Muscle layer of duodenum (tissue), 2 donors: ENCODE measurements around the gene UBN1.

Experiments used
- H3K27ac ChIP-seq: one replicate; pipeline ENCODE4 v1.7.0; 2013; ENCODE audit warnings: mild to moderate bottlenecking, low read length
- H3K27me3 ChIP-seq: one replicate; pipeline ENCODE4 v1.7.0; 2013; ENCODE audit warnings: low read depth, mild to moderate bottlenecking, control low read depth, low read length
- H3K36me3 ChIP-seq, 2 donors: one replicate each; pipeline ENCODE4 v1.7.0; 2013; ENCODE audit warnings: low read length in 2 of 2, control low read depth in 1 of 2, mild to moderate bottlenecking in 1 of 2; ENCODE audit not compliant: insufficient read depth in 2 of 2, control insufficient read depth in 1 of 2
- H3K4me1 ChIP-seq, 2 donors: one replicate each; pipeline ENCODE4 v1.7.0; 2013; ENCODE audit warnings: low read length in 2 of 2, mild to moderate bottlenecking in 2 of 2, control low read depth in 1 of 2, moderate library complexity in 1 of 2; ENCODE audit not compliant: insufficient read depth in 2 of 2, control insufficient read depth in 1 of 2
- H3K4me3 ChIP-seq, 2 donors: one replicate each; pipeline ENCODE4 v1.7.0; 2013; ENCODE audit warnings: low read length in 2 of 2, low read depth in 1 of 2, mild to moderate bottlenecking in 1 of 2
- H3K9me3 ChIP-seq, 2 donors: one replicate each; pipeline ENCODE4 v1.7.0; 2013; ENCODE audit warnings: low read length in 2 of 2, control low read depth in 1 of 2, mild to moderate bottlenecking in 1 of 2; ENCODE audit not compliant: control insufficient read depth in 1 of 2
- donor health status: healthy.

The UBN1 gene

DNA sequence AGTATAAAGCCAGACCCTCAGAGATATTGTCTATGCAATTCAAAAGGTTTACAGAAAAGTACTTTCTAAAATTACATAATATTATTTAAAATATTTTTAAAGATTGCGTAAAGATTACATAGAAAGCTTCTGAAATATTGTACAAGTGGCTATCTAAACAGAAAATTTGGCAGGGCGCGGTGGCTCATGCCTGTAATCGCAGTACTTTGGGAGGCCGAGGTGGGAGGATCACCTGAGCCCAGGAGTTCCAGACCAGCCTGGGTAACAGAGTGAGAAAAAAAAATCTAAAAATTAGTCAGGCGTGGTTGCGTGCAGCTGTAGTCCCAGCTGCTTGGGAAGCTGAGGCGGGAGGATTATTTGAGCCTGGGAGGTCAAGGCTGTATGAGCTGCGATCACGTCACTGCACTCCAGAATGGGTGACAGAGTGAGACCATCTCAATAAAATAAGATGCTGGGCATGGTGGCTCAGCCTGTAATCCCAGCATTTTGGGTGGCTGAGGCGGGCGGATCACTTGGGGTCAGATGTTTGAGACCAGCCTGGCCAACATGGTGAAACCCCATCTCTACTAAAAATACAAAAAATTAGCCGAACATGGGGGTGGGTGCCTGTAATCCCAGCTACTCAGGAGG lies 18.1 kb downstream of the UBN1 start:
- Histone ChIP-seq H3K36me3 (peaks cover 38 to 44% of the 10 kb centered on the region in 2 donors), H3K4me1 (no peaks in the 10 kb centered on the region)

DNA sequence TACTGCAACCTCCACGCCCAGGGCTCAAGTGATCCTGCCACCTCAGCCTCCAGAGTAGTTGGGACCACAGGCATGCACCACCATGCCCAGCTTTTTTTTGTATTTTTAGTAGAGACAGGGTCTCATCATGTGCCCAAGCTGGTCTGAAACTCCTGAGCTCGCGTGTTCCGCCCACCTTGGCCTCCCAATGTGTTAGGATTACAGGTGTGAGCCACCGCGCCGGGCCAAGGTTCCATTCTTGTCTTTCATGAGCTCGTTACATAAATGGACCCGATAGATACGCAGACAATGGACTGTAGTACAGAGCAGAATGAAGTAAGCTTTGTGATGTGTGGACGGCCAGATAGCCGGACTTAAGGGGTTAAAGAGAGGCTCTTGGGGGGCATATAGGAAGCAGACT lies 19.3 kb downstream of the UBN1 start:
- H3K36me3 ChIP-seq: peaks cover 37 to 47% of the 10 kb centered on the region in 2 donors
- H3K4me3 ChIP-seq: no peak overlapping the region
- H3K27ac ChIP-seq: no peak overlapping the region
- no peaks in the 10 kb centered on the region for H3K4me1 ChIP-seq
- no peaks in the 10 kb centered on the region for H3K9me3 ChIP-seq
- H3K27me3 ChIP-seq: no peaks in the 10 kb centered on the region

More for the DNA sequence above, 18.1 kb downstream of the UBN1 start:
- Histone ChIP-seq H3K9me3 (no peaks in the 10 kb centered on the region), H3K27ac (no peak overlapping the region), H3K27me3 (no peaks in the 10 kb centered on the region), H3K4me3 (no peak overlapping the region)

DNA sequence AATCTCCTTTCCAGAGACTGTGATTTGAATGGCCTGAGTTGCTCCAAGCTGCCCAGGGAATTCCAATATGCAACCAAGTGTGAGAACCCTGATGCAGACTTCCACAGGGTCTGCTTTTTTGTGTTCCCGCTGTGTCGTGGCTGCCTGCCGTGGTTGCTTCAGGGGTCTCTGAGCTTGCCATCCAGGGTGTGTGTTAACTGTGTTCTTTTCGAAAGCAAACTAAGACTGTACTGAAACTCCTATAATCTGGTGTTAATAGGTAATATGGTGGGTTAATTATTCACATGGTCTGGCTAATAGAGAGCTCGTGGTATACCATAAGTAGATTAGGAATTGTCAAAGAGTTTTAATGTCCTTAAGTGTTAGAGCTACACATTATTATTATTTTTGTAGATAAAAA lies 20.7 kb downstream of the UBN1 start:
- no peaks in the 10 kb centered on the region for H3K27me3 ChIP-seq
- H3K4me1 ChIP-seq: no peaks in the 10 kb centered on the region
- H3K27ac ChIP-seq: no peak overlapping the region
- no peaks in the 10 kb centered on the region for H3K9me3 ChIP-seq
- H3K4me3 ChIP-seq: no peak overlapping the region
- peaks cover 36 to 48% of the 10 kb centered on the region in 2 donors for H3K36me3 ChIP-seq

DNA sequence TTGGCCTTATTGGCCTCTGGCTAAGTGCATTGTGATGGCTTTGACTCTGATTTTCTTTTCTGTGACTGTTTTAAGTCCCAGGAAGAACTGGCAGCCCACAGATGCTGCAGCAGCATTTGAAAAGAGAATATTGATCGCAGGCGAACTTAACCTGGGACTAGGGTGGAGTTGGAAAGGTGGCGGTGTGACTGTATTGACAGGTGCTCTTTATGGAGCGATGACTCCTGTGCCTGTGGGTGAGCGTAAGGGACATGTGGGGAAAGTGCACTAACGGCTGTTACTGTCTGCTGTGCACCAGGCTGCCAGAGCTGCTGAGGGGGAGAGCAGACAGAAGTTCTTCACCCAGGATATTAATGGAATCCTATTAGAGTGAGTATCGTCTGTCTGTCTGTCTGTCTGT lies 21.3 kb downstream of the UBN1 start:
- Histone ChIP-seq H3K9me3 (no peaks in the 10 kb centered on the region), H3K36me3 (peaks cover 41 to 50% of the 10 kb centered on the region in 2 donors), H3K27me3 (no peaks in the 10 kb centered on the region), H3K4me1 (no peaks in the 10 kb centered on the region), H3K27ac (no peak overlapping the region), H3K4me3 (no peak overlapping the region)

DNA sequence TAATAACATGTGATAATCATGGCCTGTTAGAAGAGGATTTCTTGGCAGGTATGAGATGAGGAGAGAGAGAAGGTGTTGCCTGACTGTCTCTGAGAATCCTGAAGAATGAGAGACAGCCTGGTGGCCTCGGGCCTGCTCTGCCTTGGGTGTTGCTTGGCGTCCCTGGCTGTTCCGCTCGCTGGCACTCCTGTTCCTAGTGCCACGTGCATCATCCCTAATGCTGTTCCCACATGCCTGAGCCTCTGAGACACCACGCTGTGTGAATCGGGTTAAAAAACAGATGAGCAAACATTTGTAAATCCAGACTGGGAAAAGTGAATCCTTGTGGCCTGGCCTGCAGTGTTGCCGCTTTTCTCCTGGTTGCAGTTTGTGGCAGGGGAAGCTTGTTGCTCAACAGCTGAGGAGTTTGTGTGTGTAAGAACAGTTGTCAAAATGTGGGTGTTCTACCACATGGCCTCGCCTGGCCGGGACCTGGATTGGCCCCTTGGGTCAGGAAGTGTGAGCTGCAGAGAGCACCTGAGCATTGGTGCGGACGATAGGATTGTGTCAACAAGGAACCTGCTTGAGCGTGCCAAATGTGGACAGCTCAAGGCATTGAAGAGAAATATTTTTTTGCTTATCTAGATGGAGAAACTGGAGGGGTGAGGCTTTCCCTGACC lies 22.0 kb downstream of the UBN1 start:
- Histone ChIP-seq H3K27me3 (no peaks in the 10 kb centered on the region), H3K4me1 (no peaks in the 10 kb centered on the region), H3K4me3 (no peak overlapping the region), H3K36me3 (peaks cover 46 to 57% of the 10 kb centered on the region in 2 donors), H3K9me3 (no peaks in the 10 kb centered on the region), H3K27ac (no peak overlapping the region)

DNA sequence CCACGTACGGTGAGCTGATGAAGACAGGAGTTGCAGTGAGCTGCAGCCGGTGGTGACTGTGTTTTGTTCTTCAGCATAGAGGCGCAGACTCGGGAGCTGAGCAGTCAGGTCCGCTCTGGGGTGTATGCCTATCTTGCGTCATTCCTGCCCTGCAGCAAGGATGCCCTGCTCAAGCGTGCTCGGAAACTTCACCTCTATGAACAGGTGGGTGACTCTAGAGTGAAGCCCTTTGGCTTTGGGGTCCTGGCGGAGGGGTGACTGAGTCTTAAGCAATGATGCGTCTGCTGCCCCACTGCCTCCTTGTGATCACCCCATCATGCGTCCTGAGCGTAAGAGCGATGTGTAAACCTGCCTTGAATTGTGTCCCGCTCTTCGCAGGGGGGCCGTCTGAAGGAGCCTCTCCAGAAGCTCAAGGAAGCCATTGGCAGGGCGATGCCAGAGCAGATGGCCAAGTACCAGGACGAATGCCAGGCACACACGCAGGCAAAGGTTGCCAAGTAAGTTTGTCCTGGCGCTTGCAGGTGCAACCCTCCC lies 22.9 kb downstream of the UBN1 start:
- Histone ChIP-seq H3K9me3 (no peaks in the 10 kb centered on the region), H3K4me3 (no peak overlapping the region), H3K36me3 (peaks cover 49 to 67% of the 10 kb centered on the region in 2 donors), H3K27me3 (no peaks in the 10 kb centered on the region), H3K4me1 (no peaks in the 10 kb centered on the region), H3K27ac (no peak overlapping the region)

GRCh38 chr16:4871071-4871470 lies 23.8 kb downstream of the UBN1 start:
- H3K27me3 ChIP-seq: no peaks in the 10 kb centered on the region
- H3K4me1 ChIP-seq: no peaks in the 10 kb centered on the region
- no peak overlapping the region for H3K4me3 ChIP-seq
- H3K27ac ChIP-seq: no peak overlapping the region
- H3K9me3 ChIP-seq: no peaks in the 10 kb centered on the region
- H3K36me3 ChIP-seq: peaks cover 49 to 72% of the 10 kb centered on the region in 2 donors

GRCh38 chr16:4873091-4873490 lies 25.8 kb downstream of the UBN1 start:
- Histone ChIP-seq H3K27ac (no peak overlapping the region), H3K36me3 (peaks cover 66 to 90% of the 10 kb centered on the region in 2 donors), H3K4me3 (no peak overlapping the region), H3K27me3 (no peaks in the 10 kb centered on the region), H3K4me1 (no peaks in the 10 kb centered on the region), H3K9me3 (no peaks in the 10 kb centered on the region)

DNA sequence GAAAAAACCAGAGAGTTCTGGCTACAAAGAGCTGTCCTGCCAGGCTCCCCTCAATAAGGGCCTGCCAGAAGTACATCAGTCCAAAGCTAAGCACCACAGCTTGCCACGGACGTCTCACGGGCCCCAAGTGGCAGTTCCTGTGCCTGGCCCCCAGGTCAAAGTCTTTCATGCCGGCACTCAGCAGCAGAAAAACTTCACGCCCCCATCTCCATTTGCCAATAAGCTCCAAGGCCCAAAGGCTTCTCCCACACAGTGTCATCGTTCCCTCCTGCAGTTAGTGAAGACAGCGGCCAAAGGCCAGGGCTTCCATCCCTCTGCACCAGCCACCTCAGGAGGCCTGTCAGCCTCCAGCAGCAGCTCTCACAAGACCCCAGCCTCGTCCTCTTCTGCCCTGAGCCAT lies 27.4 kb downstream of the UBN1 start:
- Histone ChIP-seq H3K4me1 (no peaks in the 10 kb centered on the region), H3K27ac (no peak overlapping the region), H3K27me3 (no peaks in the 10 kb centered on the region), H3K4me3 (no peak overlapping the region), H3K36me3 (peaks cover 67 to 92% of the 10 kb centered on the region in 2 donors), H3K9me3 (no peaks in the 10 kb centered on the region)

GRCh38 chr16:4876646-4877379 lies 29.5 kb downstream of the UBN1 start:
- H3K4me1 ChIP-seq: peaks cover 0 to 3% of the 10 kb centered on the region in 2 donors
- H3K36me3 ChIP-seq: peaks cover 72 to 92% of the 10 kb centered on the region in 2 donors
- no peaks in the 10 kb centered on the region for H3K27me3 ChIP-seq
- H3K27ac ChIP-seq: no peak overlapping the region
- no peak overlapping the region for H3K4me3 ChIP-seq
- no peaks in the 10 kb centered on the region for H3K9me3 ChIP-seq

DNA sequence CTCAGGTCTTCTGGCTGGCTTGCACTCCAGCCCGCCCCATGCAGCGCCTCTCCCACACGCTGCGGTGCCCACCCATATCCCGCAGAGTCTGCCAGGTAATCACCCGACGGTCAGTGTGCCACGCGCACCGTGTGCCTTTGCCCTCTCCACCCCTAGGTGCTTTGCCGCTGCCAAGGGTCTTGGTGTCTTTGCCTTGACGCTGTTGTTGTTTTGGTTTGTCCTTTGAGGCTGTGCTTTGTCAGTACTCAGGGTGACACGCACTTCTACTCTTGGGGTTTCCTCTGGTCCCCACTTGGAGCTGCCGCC lies 30.1 kb downstream of the UBN1 start:
- Histone ChIP-seq H3K9me3 (no peaks in the 10 kb centered on the region), H3K4me1 (peaks cover 0 to 8% of the 10 kb centered on the region in 2 donors), H3K27ac (no peak overlapping the region), H3K4me3 (no peak overlapping the region), H3K36me3 (peaks cover 76 to 90% of the 10 kb centered on the region in 2 donors), H3K27me3 (no peaks in the 10 kb centered on the region)
